Retinal pigment epithelial cell (primary cell): ENCODE data around the gene TFEB.
"Not testable (repeated sequence)": the region's sequence is repeated elsewhere in the genome, so short reads cannot be mapped to it uniquely, and the experiment has no call there.

Experiments
- DNase-seq: peaks from one replicate; pipeline ENCODE4 v3.0.0-alpha.2; 2010; ENCODE audit warnings: low read depth
- H3K4me3 ChIP-seq: 2 replicates; pipeline ENCODE4 v1.5.1; 2011; ENCODE audit warnings: mild to moderate bottlenecking, low read length, control low read depth, moderate library complexity
- TF ChIP-seq, protein P1 (sequence below): conservative IDR thresholded peaks from 2 replicates; pipeline ENCODE4 v1.5.1; 2011; ENCODE audit warnings: low read depth, low read length, control low read depth, inconsistent platforms

TFEB gene

DNA sequence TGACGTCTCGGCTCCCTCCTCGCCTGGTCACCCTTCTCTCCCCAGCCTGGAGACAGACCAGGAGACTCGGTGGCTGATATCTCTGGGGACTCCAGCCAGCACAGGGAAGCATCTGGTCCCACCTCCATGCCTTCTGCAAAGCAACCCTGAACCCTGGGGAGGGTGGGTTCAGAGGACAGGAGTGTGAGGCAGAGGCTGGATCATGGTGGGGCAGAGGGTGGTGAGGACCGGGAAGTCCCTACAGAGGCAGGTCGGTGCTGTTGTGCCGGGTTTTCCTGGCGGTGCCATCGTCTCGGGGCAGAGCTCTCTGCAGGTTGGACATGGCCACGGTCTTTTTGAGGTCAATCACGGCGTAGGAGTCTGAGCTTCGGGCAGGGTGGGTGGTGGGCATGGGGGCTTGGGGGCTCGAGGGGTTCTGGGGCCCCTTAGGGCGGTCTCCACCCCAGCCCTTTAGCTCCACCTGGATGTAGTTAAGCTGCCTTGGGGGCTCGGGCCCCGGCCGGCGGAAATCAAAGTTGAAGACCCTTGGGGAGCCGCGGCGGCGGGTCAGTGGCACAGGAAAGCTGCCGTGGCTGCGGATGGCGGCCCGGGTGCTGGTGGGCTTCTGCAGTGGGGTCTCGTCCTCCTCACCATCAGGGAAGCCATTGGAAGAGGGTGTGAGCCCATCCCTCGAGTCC is 35.1 kb upstream of the TFEB start:
- no peak overlapping the region for H3K4me3 ChIP-seq
- TF ChIP-seq, protein P1, sequence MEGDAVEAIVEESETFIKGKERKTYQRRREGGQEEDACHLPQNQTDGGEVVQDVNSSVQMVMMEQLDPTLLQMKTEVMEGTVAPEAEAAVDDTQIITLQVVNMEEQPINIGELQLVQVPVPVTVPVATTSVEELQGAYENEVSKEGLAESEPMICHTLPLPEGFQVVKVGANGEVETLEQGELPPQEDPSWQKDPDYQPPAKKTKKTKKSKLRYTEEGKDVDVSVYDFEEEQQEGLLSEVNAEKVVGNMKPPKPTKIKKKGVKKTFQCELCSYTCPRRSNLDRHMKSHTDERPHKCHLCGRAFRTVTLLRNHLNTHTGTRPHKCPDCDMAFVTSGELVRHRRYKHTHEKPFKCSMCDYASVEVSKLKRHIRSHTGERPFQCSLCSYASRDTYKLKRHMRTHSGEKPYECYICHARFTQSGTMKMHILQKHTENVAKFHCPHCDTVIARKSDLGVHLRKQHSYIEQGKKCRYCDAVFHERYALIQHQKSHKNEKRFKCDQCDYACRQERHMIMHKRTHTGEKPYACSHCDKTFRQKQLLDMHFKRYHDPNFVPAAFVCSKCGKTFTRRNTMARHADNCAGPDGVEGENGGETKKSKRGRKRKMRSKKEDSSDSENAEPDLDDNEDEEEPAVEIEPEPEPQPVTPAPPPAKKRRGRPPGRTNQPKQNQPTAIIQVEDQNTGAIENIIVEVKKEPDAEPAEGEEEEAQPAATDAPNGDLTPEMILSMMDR, result no peak
- DNase-seq, result no peak

DNA sequence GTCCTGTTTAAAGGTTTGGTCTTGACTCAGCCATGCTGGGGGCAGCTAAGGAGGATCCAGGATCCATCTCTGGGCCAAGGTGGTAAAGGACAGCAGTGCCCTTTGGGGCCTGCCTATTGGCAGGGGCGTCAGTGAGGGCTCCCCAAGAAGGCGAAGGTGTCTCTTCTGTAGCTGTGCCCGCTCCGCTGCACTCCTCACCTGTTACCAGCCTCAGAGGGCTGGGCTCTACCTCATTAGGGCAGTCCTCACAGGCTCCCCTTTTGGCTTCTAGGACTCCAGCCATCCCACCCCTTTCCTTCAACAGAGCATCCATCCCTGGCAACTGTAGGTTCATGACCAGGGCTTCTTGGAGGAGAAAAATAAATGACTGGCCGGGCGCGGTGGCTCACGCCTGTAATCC is 34.0 kb upstream of the TFEB start:
- TF ChIP-seq, protein P1, result no peak
- DNase-seq, result no peak
- H3K4me3 ChIP-seq, result no peak overlapping the region

DNA sequence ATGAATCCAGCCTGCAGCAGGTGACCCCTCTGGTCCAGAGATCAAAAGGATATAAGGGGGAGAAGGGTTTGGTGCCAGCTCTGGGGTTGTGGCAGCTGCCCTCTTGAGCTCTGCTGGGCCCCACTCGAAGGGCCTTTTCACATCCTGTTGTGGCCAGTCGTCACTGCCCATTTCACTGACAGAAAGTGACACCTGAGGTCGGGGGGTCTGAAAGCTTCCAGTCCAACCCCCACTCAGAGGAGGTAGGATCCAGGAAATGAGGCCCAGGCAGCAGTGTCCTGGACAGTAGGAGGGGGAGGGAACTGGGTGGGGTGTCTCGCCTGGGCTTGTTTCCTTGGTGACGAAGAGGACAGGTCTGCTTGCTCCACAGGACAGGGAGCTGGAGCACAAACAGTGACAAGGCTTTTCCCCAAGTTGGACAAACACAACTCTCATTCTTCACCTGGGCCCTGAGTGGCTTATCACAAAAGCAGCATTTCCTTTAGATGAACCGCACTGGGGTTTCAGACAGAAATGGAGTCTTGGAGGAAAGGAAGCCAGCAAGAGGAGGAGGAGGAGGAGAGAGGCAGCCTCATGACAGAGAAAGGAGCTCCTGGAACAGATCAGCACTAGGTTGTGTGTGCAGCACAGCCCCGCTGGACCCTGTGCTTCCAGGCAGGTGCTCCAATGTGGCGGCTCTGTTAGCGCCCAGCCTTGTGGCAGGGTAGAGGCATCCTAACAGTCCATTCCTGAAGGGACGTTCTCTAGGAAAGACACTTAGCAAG is 33.3 kb upstream of the TFEB start:
- no peak for DNase-seq
- TF ChIP-seq, protein P1, result no peak
- no peak overlapping the region for H3K4me3 ChIP-seq

DNA sequence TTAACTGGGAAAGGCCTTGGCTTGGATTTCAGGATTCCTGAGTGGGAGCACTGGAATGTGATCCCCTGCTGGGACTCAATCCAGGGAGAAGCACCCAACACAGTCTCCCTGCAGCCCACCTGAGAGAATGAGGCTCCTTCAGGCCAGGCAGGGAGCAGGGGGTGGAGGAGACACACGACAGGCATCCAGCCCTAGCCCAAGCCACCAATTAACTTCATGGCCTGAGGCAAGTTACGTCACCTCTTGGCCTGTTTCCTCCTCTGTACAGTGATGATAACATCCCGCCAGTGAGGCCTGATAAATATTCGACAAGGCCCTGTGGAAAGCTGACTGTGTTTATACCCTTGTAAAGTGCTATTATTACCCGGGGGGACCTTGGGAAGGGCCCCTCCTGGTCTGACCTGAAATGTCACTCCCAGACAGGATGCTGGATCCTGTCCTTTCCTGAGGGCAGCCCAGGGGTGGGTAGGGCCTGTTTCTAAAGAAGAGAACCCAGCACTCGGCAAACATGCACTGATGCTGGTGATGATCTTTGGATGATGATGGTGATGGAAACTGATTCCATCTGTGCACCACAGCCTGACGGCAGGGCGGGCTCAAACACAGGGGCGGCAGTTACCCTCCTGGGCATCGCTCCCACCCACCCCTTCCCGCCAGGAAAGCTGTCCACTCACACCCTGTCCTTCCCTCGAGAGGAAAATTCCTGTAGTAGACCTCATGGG is 31.9 kb upstream of the TFEB start:
- no peak for DNase-seq
- H3K4me3 ChIP-seq, result no peak overlapping the region

DNA sequence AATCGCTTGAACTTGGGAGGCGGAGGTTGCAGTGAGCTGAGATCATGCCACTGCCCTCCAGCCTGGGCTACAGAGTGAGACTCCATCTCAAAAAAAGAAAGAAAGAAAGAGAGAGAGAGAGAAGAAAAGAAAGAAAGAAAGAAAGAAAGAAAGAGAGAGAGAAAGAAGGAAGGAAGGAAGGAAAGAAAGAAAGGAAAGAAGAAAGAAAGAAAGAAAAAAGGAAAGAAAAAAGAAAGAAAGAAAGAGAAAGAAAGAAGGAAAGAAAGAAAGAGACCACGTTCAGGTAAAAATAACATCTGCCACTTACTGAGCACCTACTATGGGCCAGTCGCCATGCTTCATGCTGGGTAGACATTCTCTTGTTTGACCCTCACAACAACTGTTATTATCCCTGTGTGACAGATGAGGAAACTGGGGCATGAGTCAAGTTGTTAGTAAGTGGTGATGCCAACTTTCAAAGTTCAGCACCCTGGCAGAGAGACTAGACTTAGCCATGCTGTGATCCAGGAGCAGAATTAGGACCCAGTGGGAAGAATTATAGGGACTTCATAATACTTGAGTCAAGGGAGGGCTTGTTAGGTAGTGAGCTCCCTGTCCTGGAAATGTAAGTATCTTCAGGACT is 30.7 kb upstream of the TFEB start:
- not testable (repeated sequence) for H3K4me3 ChIP-seq, DNase-seq

More for the DNA sequence above, 31.9 kb upstream of the TFEB start:
- TF ChIP-seq, protein P1, result no peak

DNA sequence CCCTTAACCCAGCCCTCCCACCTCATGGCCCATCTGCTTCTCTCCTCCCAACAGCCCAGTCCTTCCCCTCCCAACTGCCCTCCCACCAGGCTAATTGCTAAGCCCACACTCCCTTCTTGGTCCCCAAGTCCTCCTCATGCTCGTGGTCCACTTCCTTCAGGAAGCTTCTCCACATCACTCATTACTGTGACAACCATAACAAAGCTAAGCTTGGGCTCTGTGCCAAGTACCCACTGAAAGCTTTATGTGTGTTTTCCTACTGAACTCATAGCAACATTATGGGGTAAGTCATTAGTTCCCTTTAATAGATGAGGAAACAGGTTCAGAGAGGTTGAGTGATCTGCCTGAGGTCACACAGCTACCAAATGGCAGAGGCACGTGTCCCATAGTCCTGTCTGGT is 28.1 kb upstream of the TFEB start:
- TF ChIP-seq, protein P1, result no peak
- H3K4me3 ChIP-seq, result no peak overlapping the region
- no peak for DNase-seq

DNA sequence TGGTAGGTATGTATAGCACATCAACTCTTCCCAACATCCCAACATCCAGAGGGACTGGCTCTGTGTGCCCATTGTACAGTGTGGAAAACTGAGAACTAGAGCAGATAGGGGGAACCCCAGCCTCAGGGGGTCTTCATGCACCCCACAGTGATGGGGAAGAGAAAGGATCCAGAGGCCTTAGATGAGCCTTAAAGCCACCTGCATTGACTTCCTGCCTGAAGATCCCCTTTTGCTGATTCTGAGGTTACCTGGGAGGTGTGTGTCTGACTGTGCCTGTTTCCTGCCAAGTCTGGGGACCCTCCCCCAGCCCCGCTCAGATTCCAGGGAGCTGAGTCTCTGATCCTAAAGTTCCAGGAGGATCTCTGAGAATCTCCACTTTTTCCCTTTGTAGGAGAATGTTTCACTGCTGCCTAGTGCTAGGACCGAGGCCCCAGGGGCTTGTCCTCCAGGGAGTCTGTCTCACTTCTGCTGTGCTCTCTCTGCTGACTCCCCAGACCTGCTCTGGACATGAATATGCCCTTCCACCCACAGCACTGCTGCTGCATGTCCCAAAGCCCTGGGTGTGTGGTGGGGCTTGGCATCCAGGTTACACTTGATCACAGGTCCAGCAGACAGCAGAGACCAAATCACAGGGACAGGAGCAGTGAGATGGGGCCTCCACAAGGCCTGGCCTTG is 24.6 kb upstream of the TFEB start:
- TF ChIP-seq, protein P1, result no peak
- no peak overlapping the region for H3K4me3 ChIP-seq
- DNase-seq, result no peak
